Measurements from ENCODE around the gene ELMO3. TPM values are rescaled to one million over a fixed set of nuclear protein-coding genes. Genes with fewer than 3 reads are reported as not detected.

Gene ELMO3
- total RNA-seq, 1 experiment from 2014 or later, result 1.8 TPM

- DNase-seq, result peak in 1 of 2 experiments; percentile 44
- no peaks in the 10 kb centered on the region for H3K36me3 ChIP-seq
- H3K9me3 ChIP-seq (replicated peaks), result no peaks in the 10 kb centered on the region
- H3K27ac ChIP-seq, result no peak overlapping the region
- H3K27me3 ChIP-seq, result no peaks in the 10 kb centered on the region
- H3K4me3 ChIP-seq, result peak overlapping the region; percentile 72
- peaks cover 23% of the 10 kb centered on the region for H3K4me1 ChIP-seq
Measured at GRCh38 chr16:67249178-67250044, 50.5 kb downstream of the ELMO3 start.

GRCh38 chr16:67250045-67250327 lies 51.1 kb downstream of the ELMO3 start:
- H3K27ac ChIP-seq, result no peak overlapping the region
- no peak for DNase-seq

GRCh38 chr16:67252609-67253497 lies 53.9 kb downstream of the ELMO3 start:
- Histone ChIP-seq H3K27ac (no peak overlapping the region), H3K4me1 (peaks cover 9% of the 10 kb centered on the region; the same call in 1 of the 2 replicates), H3K4me3 (no peak overlapping the region), H3K27me3 (no peaks in the 10 kb centered on the region), H3K9me3 (replicated peaks) (no peaks in the 10 kb centered on the region), H3K36me3 (no peaks in the 10 kb centered on the region)
- no peak for DNase-seq

More at GRCh38 chr16:67250045-67250327, 51.1 kb downstream of the ELMO3 start:
- Histone ChIP-seq H3K9me3 (replicated peaks) (no peaks in the 10 kb centered on the region), H3K4me1 (peaks cover 17% of the 10 kb centered on the region), H3K27me3 (no peaks in the 10 kb centered on the region), H3K4me3 (no peak overlapping the region), H3K36me3 (no peaks in the 10 kb centered on the region)

Other genes with a start within 250 kb of the ELMO3 start
- 0.08 TPM in 2 replicates for gene CES3, start 237.9 kb upstream of the ELMO3 start, total RNA-seq (2014; rRNA removed; shearing (Covaris generic))
- gene CES4A, start 210.5 kb upstream of the ELMO3 start, total RNA-seq (2014; rRNA removed; shearing (Covaris generic)), result not detected in 2 replicates
- gene CBFB, start 170.0 kb upstream of the ELMO3 start, total RNA-seq (2014; rRNA removed; shearing (Covaris generic)), result 136 and 151 TPM in 2 replicates
- gene PHAF1, start 89.2 kb upstream of the ELMO3 start, total RNA-seq (2014; rRNA removed; shearing (Covaris generic)), result 39.5 and 45.2 TPM in 2 replicates
- gene B3GNT9, start 48.1 kb upstream of the ELMO3 start, total RNA-seq (2014; rRNA removed; shearing (Covaris generic)), result 13.1 and 14.6 TPM in 2 replicates
- gene TRADD, start 39.2 kb upstream of the ELMO3 start, total RNA-seq (2014; rRNA removed; shearing (Covaris generic)), result 4.8 and 6.1 TPM in 2 replicates
- gene FBXL8, start 39.2 kb upstream of the ELMO3 start, total RNA-seq (2014; rRNA removed; shearing (Covaris generic)), result 4.0 and 5.7 TPM in 2 replicates
- gene HSF4, start 34.4 kb upstream of the ELMO3 start, total RNA-seq (2014; rRNA removed; shearing (Covaris generic)), result 2.8 and 4.9 TPM in 2 replicates
- gene NOL3, start 28.6 kb upstream of the ELMO3 start, total RNA-seq (2014; rRNA removed; shearing (Covaris generic)), result 13.3 and 14.1 TPM in 2 replicates
- 20.5 and 23.8 TPM in 2 replicates for gene MATCAP1, start 15.2 kb upstream of the ELMO3 start, total RNA-seq (2014; rRNA removed; shearing (Covaris generic))
- gene EXOC3L1, start 9.0 kb upstream of the ELMO3 start, total RNA-seq (2014; rRNA removed; shearing (Covaris generic)), result 1.5 and 2.0 TPM in 2 replicates
- gene E2F4, start 7.0 kb upstream of the ELMO3 start, total RNA-seq (2014; rRNA removed; shearing (Covaris generic)), result 134 and 141 TPM in 2 replicates
- gene TMEM208, start 28.0 kb downstream of the ELMO3 start, total RNA-seq (2014; rRNA removed; shearing (Covaris generic)), result 32.1 and 33.0 TPM in 2 replicates
- 20.7 and 23.2 TPM in 2 replicates for gene FHOD1, start 48.4 kb downstream of the ELMO3 start, total RNA-seq (2014; rRNA removed; shearing (Covaris generic))
- gene SLC9A5, start 49.8 kb downstream of the ELMO3 start, total RNA-seq (2014; rRNA removed; shearing (Covaris generic)), result 1.4 and 1.7 TPM in 2 replicates
- gene PLEKHG4, start 80.4 kb downstream of the ELMO3 start, total RNA-seq (2014; rRNA removed; shearing (Covaris generic)), result 0.33 TPM in 1 of 2 replicates, not detected in the other
- 0.04 TPM in 1 of 2 replicates, not detected in the other for gene KCTD19, start 127.6 kb downstream of the ELMO3 start, total RNA-seq (2014; rRNA removed; shearing (Covaris generic))
- not detected in 2 replicates for gene LRRC36, start 127.7 kb downstream of the ELMO3 start, total RNA-seq (2014; rRNA removed; shearing (Covaris generic))
- 34.6 and 38.3 TPM in 2 replicates for gene TPPP3, start 194.4 kb downstream of the ELMO3 start, total RNA-seq (2014; rRNA removed; shearing (Covaris generic))
- gene ZDHHC1, start 217.3 kb downstream of the ELMO3 start, total RNA-seq (2014; rRNA removed; shearing (Covaris generic)), result 0.10 TPM in 1 of 2 replicates, not detected in the other
- gene HSD11B2, start 232.0 kb downstream of the ELMO3 start, total RNA-seq (2014; rRNA removed; shearing (Covaris generic)), result 0.61 and 1.1 TPM in 2 replicates